Upper lobe of left lung (tissue), 6 donors: ENCODE data around the gene RTL1. TPM values are rescaled to one million over a fixed set of nuclear protein-coding genes. Genes with fewer than 3 reads are reported as not detected.

ENCODE experiments used
- ATAC-seq, 2 donors: fragments of 200-7000 bp; cut with Tn5 transposase; one replicate each; pipeline ENCODE4 v1.9.1; 2022; ENCODE audit warnings: mild to moderate bottlenecking in 2 of 2, moderate library complexity in 2 of 2; ENCODE audit not compliant: low FRiP score in 2 of 2
- DNase-seq, 2 donors: peaks; one replicate each; pipeline ENCODE4 v3.0.0-alpha.2; 2019 to 2020
- H3K27ac ChIP-seq, 4 donors: fragments of 200-600 bp; sonication (generic); one replicate each; pipeline ENCODE4 v1.5.1; 2016 to 2019
- H3K27me3 ChIP-seq, 4 donors: fragments of 200-600 bp; sonication (generic); one replicate each; pipeline ENCODE4 v1.5.1; 2017 to 2019
- H3K36me3 ChIP-seq, 4 donors: fragments of 200-600 bp; sonication (generic); one replicate each; pipeline ENCODE4 v1.5.1; 2016 to 2019
- H3K4me1 ChIP-seq, 4 donors: fragments of 200-600 bp; sonication (generic); one replicate each; pipeline ENCODE4 v1.5.1; 2018 to 2019
- H3K4me3 ChIP-seq, 4 donors: fragments of 200-600 bp; sonication (generic); one replicate each; pipeline ENCODE4 v1.5.1; 2017 to 2019; ENCODE audit warnings: mild to moderate bottlenecking in 2 of 4, moderate library complexity in 1 of 4
- H3K9me3 ChIP-seq, 4 donors: fragments of 200-600 bp; sonication (generic); one replicate each; pipeline ENCODE4 v1.5.1; 2018 to 2019
- EP300 ChIP-seq, 4 donors: sonication (generic); formaldehyde crosslinking; IDR thresholded peaks; one replicate each; pipeline ENCODE4 v1.5.1; 2017; ENCODE audit warnings: antibody characterized with exemption in 4 of 4, control low read depth in 2 of 4
- POLR2A ChIP-seq, 4 donors: fragments of 450-650 bp; IDR thresholded peaks; one replicate each; pipeline ENCODE4 v1.5.1; 2016 to 2017; ENCODE audit warnings: antibody characterized with exemption in 4 of 4, mild to moderate bottlenecking in 2 of 4
- POLR2AphosphoS5 ChIP-seq, 2 donors: sonication (generic); formaldehyde crosslinking; IDR thresholded peaks; one replicate each; pipeline ENCODE4 v1.5.1; 2017; ENCODE audit warnings: antibody characterized with exemption in 2 of 2
- WGBS, 2 donors: methylation state at CpG; one replicate each; pipeline ENCODE4 v1.1.5; 2017 to 2018; 5-methylcytosine and 5-hydroxymethylcytosine counted together
- total RNA-seq, 6 donors: library from RNA; depleted of rRNA in 4 of 6; stranded (reverse); fragments of >200 nt in 4 of 6; gene quantifications; one replicate each; pipeline versions ENCODE4 v1.1.0 to v1.2.1, GENCODE V29; 2016 to 2021
- TF ChIP-seq, protein P1 (sequence below), 6 experiments: fragments of 450-650 bp in 4 of 6; fragments of 200-600 bp in 2 of 6; sonication (generic) in 2 of 6; IDR thresholded peaks; one replicate each; pipeline ENCODE4 v1.5.1; 2016 to 2019; ENCODE audit warnings: antibody characterized with exemption in 6 of 6
- donor health status: DM: no; HTN: no; CAD: no; lungs with moderate emphysema.
- donor health status: DM: no; HTN: yes; CAD: no; lungs with severe emphysema.

Gene RTL1
- total RNA-seq, 6 donors from 2014 or later, result not detected

DNA sequence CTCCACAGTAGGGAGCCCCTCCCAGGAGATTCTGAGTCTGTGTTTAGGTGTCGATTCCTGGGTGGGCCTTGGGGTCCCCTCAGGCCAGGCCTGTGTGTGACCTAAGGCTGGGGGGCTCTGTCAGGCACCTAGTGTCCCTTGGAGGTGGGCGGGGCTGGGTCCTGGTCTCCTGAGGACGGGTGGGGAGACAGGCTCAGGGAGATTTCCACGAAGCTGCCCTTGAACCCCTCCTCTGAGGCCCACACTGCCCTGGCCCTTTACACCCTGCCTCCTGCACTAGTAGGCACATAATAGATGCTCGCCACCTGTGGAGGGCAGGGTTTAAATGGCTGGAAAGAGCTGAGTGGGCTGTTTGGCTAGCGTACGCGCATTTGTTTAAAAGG, 44.7 kb downstream of the RTL1 start:
- Histone ChIP-seq H3K27me3 (no peaks in the 10 kb centered on the region), H3K4me1 (no peaks in the 10 kb centered on the region), H3K27ac (no peak overlapping the region), H3K4me3 (no peak overlapping the region), H3K9me3 (no peaks in the 10 kb centered on the region), H3K36me3 (no peaks in the 10 kb centered on the region)
- TF ChIP-seq POLR2A (IDR thresholded peaks at IDR 0.05) (no peak), POLR2AphosphoS5 (IDR thresholded peaks at IDR 0.05) (no peak), EP300 (IDR thresholded peaks at IDR 0.05) (no peak)
- TF ChIP-seq, protein P1, sequence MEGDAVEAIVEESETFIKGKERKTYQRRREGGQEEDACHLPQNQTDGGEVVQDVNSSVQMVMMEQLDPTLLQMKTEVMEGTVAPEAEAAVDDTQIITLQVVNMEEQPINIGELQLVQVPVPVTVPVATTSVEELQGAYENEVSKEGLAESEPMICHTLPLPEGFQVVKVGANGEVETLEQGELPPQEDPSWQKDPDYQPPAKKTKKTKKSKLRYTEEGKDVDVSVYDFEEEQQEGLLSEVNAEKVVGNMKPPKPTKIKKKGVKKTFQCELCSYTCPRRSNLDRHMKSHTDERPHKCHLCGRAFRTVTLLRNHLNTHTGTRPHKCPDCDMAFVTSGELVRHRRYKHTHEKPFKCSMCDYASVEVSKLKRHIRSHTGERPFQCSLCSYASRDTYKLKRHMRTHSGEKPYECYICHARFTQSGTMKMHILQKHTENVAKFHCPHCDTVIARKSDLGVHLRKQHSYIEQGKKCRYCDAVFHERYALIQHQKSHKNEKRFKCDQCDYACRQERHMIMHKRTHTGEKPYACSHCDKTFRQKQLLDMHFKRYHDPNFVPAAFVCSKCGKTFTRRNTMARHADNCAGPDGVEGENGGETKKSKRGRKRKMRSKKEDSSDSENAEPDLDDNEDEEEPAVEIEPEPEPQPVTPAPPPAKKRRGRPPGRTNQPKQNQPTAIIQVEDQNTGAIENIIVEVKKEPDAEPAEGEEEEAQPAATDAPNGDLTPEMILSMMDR (IDR thresholded peaks at IDR 0.05), result no peak
- ATAC-seq (no peak), DNase-seq (no peak)
- WGBS, 2 donors, result 58 to 71% methylated on average over 7 to 8 of the region's 8 CpGs

DNA sequence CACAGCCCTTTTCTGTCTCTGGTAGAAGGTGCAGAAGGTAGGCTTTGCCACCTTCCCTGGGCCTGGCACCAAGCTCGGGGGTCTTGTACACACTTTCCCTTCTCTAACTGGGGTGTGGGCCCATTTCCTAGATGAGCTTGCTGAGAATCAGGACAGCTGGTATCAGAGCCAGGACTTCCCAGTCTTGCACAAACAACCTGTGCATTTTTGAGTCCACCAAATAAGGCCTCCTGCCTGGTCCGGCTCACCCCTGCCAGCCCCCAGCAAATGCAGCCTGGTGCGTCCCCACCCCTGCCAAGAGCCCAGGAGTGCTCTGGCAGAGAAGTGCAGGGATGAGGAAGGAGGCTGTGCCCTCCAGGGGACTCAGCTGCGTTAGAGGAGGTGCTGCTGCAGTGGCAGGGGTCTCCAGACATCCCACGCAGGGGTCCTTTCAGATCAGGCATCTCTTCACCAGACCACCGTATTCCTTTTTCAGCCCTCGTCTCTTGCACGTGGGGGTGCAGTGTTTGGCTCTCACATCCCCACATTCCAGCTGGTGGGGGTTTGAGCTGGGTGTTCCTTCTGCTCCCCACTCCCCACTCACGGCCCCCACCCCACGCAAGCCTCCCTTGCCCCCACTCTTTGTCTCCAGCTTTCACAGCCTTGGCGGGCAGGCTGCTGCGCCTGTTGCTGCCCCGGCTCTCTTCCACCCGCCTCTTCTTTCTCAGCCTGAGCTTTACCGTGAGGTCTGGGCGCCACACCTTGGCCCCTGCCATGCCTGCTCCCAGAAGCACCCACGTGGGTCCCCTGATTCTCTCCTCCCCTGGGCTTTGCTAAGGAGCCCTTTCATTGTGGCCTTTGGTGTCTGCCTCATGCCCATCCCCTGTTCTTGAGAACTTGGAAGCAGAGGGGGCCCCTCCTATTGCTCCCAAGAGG, 45.3 kb downstream of the RTL1 start:
- TF ChIP-seq EP300 (IDR thresholded peaks at IDR 0.05), result no peak
- TF ChIP-seq, protein P1 (IDR thresholded peaks at IDR 0.05), result no peak
- TF ChIP-seq POLR2AphosphoS5 (IDR thresholded peaks at IDR 0.05), result no peak
- TF ChIP-seq POLR2A (IDR thresholded peaks at IDR 0.05), result no peak
- no peak for DNase-seq
- no peak for ATAC-seq
- WGBS, 2 donors, result 77 to 78% methylated on average over 15 to 16 of the region's 17 CpGs
- no peak overlapping the region for H3K27ac ChIP-seq
- no peaks in the 10 kb centered on the region for H3K36me3 ChIP-seq
- no peaks in the 10 kb centered on the region for H3K4me1 ChIP-seq
- no peaks in the 10 kb centered on the region for H3K9me3 ChIP-seq
- H3K27me3 ChIP-seq, result no peaks in the 10 kb centered on the region
- H3K4me3 ChIP-seq, result no peak overlapping the region

DNA sequence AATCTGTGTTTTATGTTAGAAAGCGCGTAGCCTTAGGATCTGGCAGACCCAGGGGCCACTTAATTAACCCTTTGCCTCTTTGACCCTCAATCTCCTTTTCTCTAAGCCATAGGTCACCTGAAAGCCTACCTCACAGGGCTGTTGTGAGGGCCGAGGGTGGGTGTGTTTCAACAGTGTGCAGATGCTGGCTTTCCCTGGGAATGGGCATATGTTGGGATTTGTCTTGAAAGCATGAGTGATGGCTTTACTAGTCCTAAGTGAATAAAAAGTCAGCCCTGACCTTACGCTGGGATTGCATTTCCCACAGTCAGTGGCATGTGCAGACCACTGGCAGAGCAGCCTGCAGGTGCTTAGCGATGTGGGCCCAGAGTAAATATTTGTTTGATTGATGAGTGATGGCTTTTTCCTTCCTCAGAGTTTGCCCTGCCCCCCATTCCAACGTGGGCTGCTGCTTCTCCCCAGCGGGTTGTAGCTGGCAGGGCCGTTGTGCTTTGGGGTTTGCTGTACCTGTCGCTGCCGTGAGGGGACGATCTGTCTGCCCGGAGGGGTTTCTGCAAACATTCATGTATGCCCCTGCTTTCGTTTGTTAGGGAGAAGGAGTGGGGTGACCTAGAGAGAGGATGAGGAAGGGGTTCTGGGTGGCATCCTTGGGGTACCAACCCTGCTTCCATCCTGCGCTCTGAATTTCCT, 46.1 kb downstream of the RTL1 start:
- DNase-seq (no peak), ATAC-seq (no peak)
- TF ChIP-seq POLR2AphosphoS5 (IDR thresholded peaks at IDR 0.05) (no peak), EP300 (IDR thresholded peaks at IDR 0.05) (no peak), POLR2A (IDR thresholded peaks at IDR 0.05) (no peak)
- TF ChIP-seq, protein P1 (IDR thresholded peaks at IDR 0.05), result no peak
- Histone ChIP-seq H3K36me3 (no peaks in the 10 kb centered on the region), H3K27me3 (no peaks in the 10 kb centered on the region), H3K4me3 (no peak overlapping the region), H3K4me1 (no peaks in the 10 kb centered on the region), H3K27ac (no peak overlapping the region), H3K9me3 (no peaks in the 10 kb centered on the region)
- 51 to 86% methylated on average over 4 to 14 of the region's 14 CpGs for WGBS, 2 donors

DNA sequence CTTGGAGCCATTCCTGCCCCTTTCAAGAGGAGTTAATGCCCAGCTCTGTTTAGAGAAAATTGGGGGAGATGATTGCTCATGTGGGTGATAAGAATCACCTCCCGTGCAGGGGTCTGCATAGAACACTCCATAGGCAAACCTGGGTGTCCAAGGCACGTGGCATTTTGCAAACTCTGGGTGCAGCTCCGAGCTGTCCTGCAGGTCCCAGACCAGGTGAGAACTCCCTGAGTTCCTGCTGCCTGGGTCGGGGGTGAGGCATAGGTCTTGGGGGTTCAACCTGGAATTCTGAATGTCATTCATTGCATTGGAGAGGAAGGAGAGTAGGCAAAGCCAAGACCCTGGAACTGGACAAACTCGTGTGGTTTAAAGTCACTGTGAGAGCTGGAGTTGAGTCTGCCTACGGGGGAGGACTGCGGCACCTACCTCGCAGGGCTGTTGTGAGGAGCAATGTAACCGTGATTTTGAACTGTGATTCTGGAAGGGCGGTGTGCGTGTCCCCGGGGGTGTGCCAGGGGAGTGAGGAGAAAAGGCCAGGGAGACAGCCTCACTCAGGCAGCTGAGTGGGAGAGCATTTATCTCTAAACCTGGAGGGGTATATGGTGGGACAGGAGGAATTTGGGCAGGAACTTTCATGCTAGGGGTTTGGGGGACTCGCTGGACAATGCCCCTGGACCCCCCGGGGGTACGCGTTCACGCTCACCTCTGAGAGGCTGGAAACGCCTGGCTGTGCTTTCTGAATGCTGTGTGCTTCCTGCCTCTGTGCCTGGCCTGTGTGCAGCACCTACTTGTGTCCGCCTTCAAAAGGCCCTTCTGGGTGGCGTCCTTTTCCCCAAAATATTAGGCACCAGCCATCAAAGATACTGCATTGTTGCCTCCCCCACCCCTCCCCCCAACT, 47.2 kb downstream of the RTL1 start:
- WGBS, 2 donors, result 81 to 92% methylated on average over 14 to 20 of the region's 20 CpGs
- TF ChIP-seq, protein P1 (IDR thresholded peaks at IDR 0.05), result no peak
- TF ChIP-seq POLR2AphosphoS5 (IDR thresholded peaks at IDR 0.05), result no peak
- TF ChIP-seq EP300 (IDR thresholded peaks at IDR 0.05), result no peak
- H3K4me1 ChIP-seq, result no peaks in the 10 kb centered on the region
- no peak overlapping the region for H3K27ac ChIP-seq
- H3K9me3 ChIP-seq, result no peaks in the 10 kb centered on the region
- no peak overlapping the region for H3K4me3 ChIP-seq
- H3K36me3 ChIP-seq, result no peaks in the 10 kb centered on the region
- no peak for DNase-seq
- no peaks in the 10 kb centered on the region for H3K27me3 ChIP-seq
- ATAC-seq, result no peak
